HEK293 (cell line): ENCODE measurements around the gene ITGA11.
A peak's percentile ranks its signal among the peaks of the same experiment; 100 is the strongest.

Experiments used
- CTCF ChIA-PET: fragments of 350-600 bp; formaldehyde crosslinking; extraction: SDS; loops from one replicate; lab custom pipeline; 2021; ENCODE audit warnings: antibody characterized with exemption; lab: Yijun Ruan, JAX
- POLR2A ChIA-PET: fragments of 300-600 bp; formaldehyde crosslinking; extraction: SDS; loops from one replicate; lab custom pipeline; 2020; ENCODE audit warnings: antibody characterized with exemption, inconsistent platforms; lab: Yijun Ruan, JAX
- H3K27ac ChIP-seq: fragments of 200-500 bp; sonication (Bioruptor generic); 2 replicates; pipeline ENCODE4 v1.5.1; 2014; ENCODE audit warnings: low read depth, low read length, control low read depth, inconsistent platforms; ENCODE audit errors: extremely low read depth
- H3K36me3 ChIP-seq, 2 experiments: fragments of 200-500 bp in 1 of 2; sonication (Bioruptor generic) in 1 of 2; 1 replicate in 1 of 2; 2 replicates in 1 of 2; pipeline ENCODE4 v1.5.1; 2014 to 2017; ENCODE audit warnings: inconsistent platforms in 2 of 2, low read length in 2 of 2; ENCODE audit not compliant: control insufficient read depth in 2 of 2, insufficient read depth in 1 of 2
- H3K4me1 ChIP-seq: fragments of 200-500 bp; sonication (Bioruptor generic); 2 replicates; pipeline ENCODE4 v1.5.1; 2014; ENCODE audit warnings: mild to moderate bottlenecking, low read length, inconsistent platforms; ENCODE audit not compliant: control insufficient read depth, insufficient read depth
- H3K4me3 ChIP-seq: 2 replicates; pipeline ENCODE4 v1.5.1; 2011; ENCODE audit warnings: low read depth, mild to moderate bottlenecking, control low read depth, low read length, moderate library complexity
- H3K9me3 ChIP-seq: fragments of 200-500 bp; sonication (Bioruptor generic); 2 replicates; pipeline ENCODE4 v1.5.1; 2014; ENCODE audit warnings: low read depth, low read length, inconsistent platforms; ENCODE audit not compliant: control insufficient read depth, insufficient read depth
- CTCF ChIP-seq: fragments of 450-650 bp; formaldehyde crosslinking; IDR thresholded peaks from 2 replicates; pipeline ENCODE4 v1.5.1; 2016; ENCODE audit warnings: missing biosample characterization, missing genetic modification characterization
- EGR2 ChIP-seq: fragments of 450-650 bp; formaldehyde crosslinking; IDR thresholded peaks from 2 replicates; pipeline ENCODE4 v1.5.1; 2016; ENCODE audit warnings: low read depth, missing biosample characterization, missing genetic modification characterization
- GFI1B ChIP-seq: fragments of 450-650 bp; formaldehyde crosslinking; IDR thresholded peaks from 2 replicates; pipeline ENCODE4 v1.5.1; 2016; ENCODE audit warnings: missing biosample characterization, missing genetic modification characterization
- KLF8 ChIP-seq: fragments of 450-650 bp; formaldehyde crosslinking; IDR thresholded peaks from 2 replicates; pipeline ENCODE4 v1.5.1; 2016; ENCODE audit warnings: missing biosample characterization, missing genetic modification characterization
- OVOL3 ChIP-seq: fragments of 450-650 bp; formaldehyde crosslinking; IDR thresholded peaks from 2 replicates; pipeline ENCODE4 v1.5.1; 2016; ENCODE audit warnings: missing biosample characterization, missing genetic modification characterization
- SALL2 ChIP-seq: fragments of 450-650 bp; formaldehyde crosslinking; IDR thresholded peaks from 2 replicates; pipeline ENCODE4 v1.5.0; 2017; ENCODE audit warnings: missing biosample characterization, mild to moderate bottlenecking, missing genetic modification characterization, borderline replicate concordance
- SETDB1 ChIP-seq: IDR thresholded peaks from one replicate; pipeline ENCODE4 v1.6.1; 2017; ENCODE audit warnings: mild to moderate bottlenecking, low read length, moderate library complexity, mixed read lengths; ENCODE audit not compliant: insufficient read length
- SP7 ChIP-seq: fragments of 450-650 bp; formaldehyde crosslinking; IDR thresholded peaks from 2 replicates; pipeline ENCODE4 v1.5.1; 2016; ENCODE audit warnings: missing biosample characterization, missing genetic modification characterization
- ZBTB17 ChIP-seq: fragments of 450-650 bp; formaldehyde crosslinking; IDR thresholded peaks from 2 replicates; pipeline ENCODE4 v1.5.1; 2016; ENCODE audit warnings: missing biosample characterization, missing genetic modification characterization
- ZBTB49 ChIP-seq: fragments of 450-650 bp; formaldehyde crosslinking; IDR thresholded peaks from 2 replicates; pipeline ENCODE4 v1.5.1; 2016; ENCODE audit warnings: missing biosample characterization, missing genetic modification characterization, low read depth
- ZBTB6 ChIP-seq: fragments of 450-650 bp; formaldehyde crosslinking; IDR thresholded peaks from 2 replicates; pipeline ENCODE4 v1.5.1; 2017; ENCODE audit warnings: missing biosample characterization, missing genetic modification characterization
- ZFHX2 ChIP-seq: fragments of 450-650 bp; formaldehyde crosslinking; conservative IDR thresholded peaks from 2 replicates; pipeline ENCODE4 v1.5.1; 2016; ENCODE audit warnings: missing biosample characterization, missing genetic modification characterization
- ZFP3 ChIP-seq: fragments of 450-650 bp; formaldehyde crosslinking; IDR thresholded peaks from 2 replicates; pipeline ENCODE4 v1.5.1; 2016; ENCODE audit warnings: low read depth, missing biosample characterization, missing genetic modification characterization
- ZNF184 ChIP-seq: fragments of 450-650 bp; IDR thresholded peaks from 2 replicates; pipeline ENCODE4 v1.5.1; 2018; ENCODE audit warnings: missing biosample characterization, mild to moderate bottlenecking, missing genetic modification characterization
- ZNF26 ChIP-seq: fragments of 450-650 bp; formaldehyde crosslinking; IDR thresholded peaks from 2 replicates; pipeline ENCODE4 v1.5.1; 2016; ENCODE audit warnings: missing biosample characterization, missing genetic modification characterization
- ZNF580 ChIP-seq: fragments of 450-650 bp; formaldehyde crosslinking; IDR thresholded peaks from 2 replicates; pipeline ENCODE4 v1.5.1; 2016; ENCODE audit warnings: missing biosample characterization, missing genetic modification characterization
- ZNF610 ChIP-seq: fragments of 450-650 bp; formaldehyde crosslinking; IDR thresholded peaks from 2 replicates; pipeline ENCODE4 v1.5.1; 2016; ENCODE audit warnings: missing biosample characterization, missing genetic modification characterization, borderline replicate concordance
- ZNF654 ChIP-seq: fragments of 450-650 bp; formaldehyde crosslinking; IDR thresholded peaks from 2 replicates; pipeline ENCODE4 v1.5.1; 2016; ENCODE audit warnings: low read depth, missing biosample characterization, missing genetic modification characterization
- ZNF660 ChIP-seq: fragments of 450-650 bp; IDR thresholded peaks from 2 replicates; pipeline ENCODE4 v1.5.1; 2018; ENCODE audit warnings: missing biosample characterization, mild to moderate bottlenecking, missing genetic modification characterization

The ITGA11 gene

GRCh38 chr15:68385240-68385561 lies 46.8 kb downstream of the ITGA11 start (continued):
- no peak for TF ChIP-seq ZFHX2

GRCh38 chr15:68384451-68385239 lies 47.3 kb downstream of the ITGA11 start:
- H3K27ac ChIP-seq = no peak overlapping the region
- CTCF ChIA-PET = interaction anchor here (0.6 to 2.7 kb wide), 8 partner anchors 9 to 542 kb away, joined by 3 to 10 read pairs (median 5); no protein-coding TSS in a partner anchor
- no peak for TF ChIP-seq ZFP3
- TF ChIP-seq GFI1B (tag by site-specific recombination) = no peak
- TF ChIP-seq, all 188 proteins: peak for 0
- Histone ChIP-seq H3K4me3 (no peak overlapping the region), H3K36me3 (no peaks in the 10 kb centered on the region), H3K4me1 (no peaks in the 10 kb centered on the region), H3K9me3 (no peaks in the 10 kb centered on the region)
- POLR2A ChIA-PET = no interaction called here

GRCh38 chr15:68383161-68384074 lies 48.5 kb downstream of the ITGA11 start:
- CTCF ChIA-PET = interaction anchor here (0.6 to 2.7 kb wide), 17 partner anchors 9 to 1253 kb away, joined by 3 to 10 read pairs (median 3); no protein-coding TSS in a partner anchor
- Histone ChIP-seq H3K36me3 (no peaks in the 10 kb centered on the region), H3K27ac (no peak overlapping the region), H3K4me1 (no peaks in the 10 kb centered on the region), H3K4me3 (no peak overlapping the region), H3K9me3 (no peaks in the 10 kb centered on the region)
- POLR2A ChIA-PET = no interaction called here
- TF ChIP-seq CTCF (tag by site-specific recombination) (peak; percentile 46; the same call in 1 of the 2 replicates), ZNF660 (tag by site-specific recombination) (peak; percentile 69), ZNF654 (tag by site-specific recombination) (peak; percentile 43), EGR2 (0 out of 2 replicates have a peak, but pooled peaks have one; percentile 15), SALL2 (no peak), ZNF580 (peak; percentile 66; the same call in 1 of the 2 replicates), SETDB1 (peak; percentile 19), SP7 (0 out of 2 replicates have a peak, but pooled peaks have one; percentile 16), OVOL3 (no peak), ZNF184 (tag by site-specific recombination) (peak; percentile 100), KLF8 (tag by site-specific recombination) (no peak)

- Histone ChIP-seq H3K4me3 (no peak overlapping the region), H3K9me3 (no peaks in the 10 kb centered on the region), H3K27ac (no peak overlapping the region), H3K4me1 (no peaks in the 10 kb centered on the region), H3K36me3 (no peaks in the 10 kb centered on the region)
- POLR2A ChIA-PET = no interaction called here
- CTCF ChIA-PET = interaction anchor here (0.6 to 2.0 kb wide), 15 partner anchors 8 to 1252 kb away, joined by 3 to 7 read pairs (median 3); no protein-coding TSS in a partner anchor
- TF ChIP-seq ZBTB17 (tag by site-specific recombination) (no peak), ZNF610 (no peak), ZBTB49 (tag by site-specific recombination) (no peak), ZNF26 (tag by site-specific recombination) (no peak), ZBTB6 (tag by site-specific recombination) (no peak)
Observed at GRCh38 chr15:68382286-68383007, 49.5 kb downstream of the ITGA11 start.
